ENCODE measurements around the gene GRK6. TPM values are rescaled to one million over a fixed set of nuclear protein-coding genes. Genes with fewer than 3 reads are reported as not detected.

Gene GRK6
- total RNA-seq, 4 donors from 2014 or later = 29.1 to 62.2 (median 37.1) TPM

GRCh38 chr5:177471610-177472356, 45.3 kb downstream of the GRK6 start:
- Histone ChIP-seq H3K36me3 (peaks cover 14% of the 10 kb centered on the region), H3K4me1 (peaks cover 62% of the 10 kb centered on the region), H3K27ac (peak overlapping the region; percentile 88), H3K9me3 (no peaks in the 10 kb centered on the region), H3K27me3 (no peaks in the 10 kb centered on the region), H3K4me3 (peak overlapping the region; percentile 85)
- no peak for TF ChIP-seq POLR2A (IDR thresholded peaks at IDR 0.05)
- no peak for TF ChIP-seq POLR2AphosphoS5 (IDR thresholded peaks at IDR 0.05)
- TF ChIP-seq EP300 (IDR thresholded peaks at IDR 0.05) = no peak
- TF ChIP-seq CTCF (IDR thresholded peaks at IDR 0.05) = no peak
- 51% methylated on average over 8 of the region's 14 CpGs for WGBS
- DNase-seq (ENCODE audit: low spot score in 2 of 2) = no peak

- Histone ChIP-seq H3K36me3 (peaks cover 4% of the 10 kb centered on the region), H3K9me3 (no peaks in the 10 kb centered on the region), H3K4me3 (peak overlapping the region; percentile 85), H3K27ac (peak overlapping the region; percentile 88), H3K4me1 (peaks cover 65% of the 10 kb centered on the region), H3K27me3 (no peaks in the 10 kb centered on the region)
- 10% methylated on average over 4 of the region's 93 CpGs for WGBS
- no peak for DNase-seq (ENCODE audit: low spot score in 2 of 2)
- TF ChIP-seq POLR2A (IDR thresholded peaks at IDR 0.05) (no peak), POLR2AphosphoS5 (IDR thresholded peaks at IDR 0.05) (no peak), CTCF (IDR thresholded peaks at IDR 0.05) (no peak), EP300 (IDR thresholded peaks at IDR 0.05) (no peak)
Observed at GRCh38 chr5:177472460-177473442, 46.3 kb downstream of the GRK6 start.

GRCh38 chr5:177473443-177474001, 47.0 kb downstream of the GRK6 start, which contains the start of gene DBN1:
DBN1 (minus strand) TSS chr5:177473634; CDS start chr5:177473521, 113 bp downstream.
- Histone ChIP-seq H3K4me1 (peaks cover 62% of the 10 kb centered on the region), H3K36me3 (no peaks in the 10 kb centered on the region), H3K27ac (peak within 1 kb of the TSS; percentile 88), H3K9me3 (no peaks in the 10 kb centered on the region), H3K4me3 (peak within 1 kb of the TSS; percentile 85), H3K27me3 (no peaks in the 10 kb centered on the region)
- WGBS = 6% methylated on average over 17 of the region's 69 CpGs
- TF ChIP-seq POLR2A (IDR thresholded peaks at IDR 0.05) (no peak), POLR2AphosphoS5 (IDR thresholded peaks at IDR 0.05) (no peak), CTCF (IDR thresholded peaks at IDR 0.05) (no peak), EP300 (IDR thresholded peaks at IDR 0.05) (no peak)
- DNase-seq (ENCODE audit: low spot score in 2 of 2) = no peak

- Histone ChIP-seq H3K27me3 (no peaks in the 10 kb centered on the region), H3K4me3 (peak overlapping the region; percentile 85), H3K27ac (peak overlapping the region; percentile 88), H3K36me3 (no peaks in the 10 kb centered on the region), H3K4me1 (peaks cover 63% of the 10 kb centered on the region), H3K9me3 (no peaks in the 10 kb centered on the region)
- no peak for DNase-seq (ENCODE audit: low spot score in 2 of 2)
- TF ChIP-seq EP300 (IDR thresholded peaks at IDR 0.05) = no peak
- TF ChIP-seq CTCF (IDR thresholded peaks at IDR 0.05) = no peak
- no peak for TF ChIP-seq POLR2AphosphoS5 (IDR thresholded peaks at IDR 0.05)
- no peak for TF ChIP-seq POLR2A (IDR thresholded peaks at IDR 0.05)
- WGBS = 60% methylated on average over 7 of the region's 7 CpGs
Observed at GRCh38 chr5:177474002-177474476, 47.6 kb downstream of the GRK6 start.
